ENCODE data around the gene KCNJ1. TPM values are rescaled to one million over a fixed set of nuclear protein-coding genes. Genes with fewer than 3 reads are reported as not detected.

Gene KCNJ1
- total and polyA plus RNA-seq, 2 donors (not counting 3 experiments of a cell fraction or from before 2014, with no cell fraction given), result not detected

- H2AFZ ChIP-seq (ENCODE audit: low read depth, low read length), result peak overlapping the region; percentile 36
- BruUV-seq (replicated peaks), result no TSS peak
- no peak overlapping the region for H3K4me2 ChIP-seq (ENCODE audit: insufficient read depth, low read length)
- H3K79me2 ChIP-seq (ENCODE audit: control insufficient read depth, insufficient read depth, low read length), result no peaks in the 10 kb centered on the region
- TF ChIP-seq POLR2A (IDR thresholded peaks at IDR 0.05; ENCODE audit: low read depth, low read length), result no peak
- no peaks in the 10 kb centered on the region for H3K27me3 ChIP-seq (ENCODE audit: control insufficient read depth in 2 of 2, insufficient read depth in 2 of 2, low read length in 2 of 2)
- FAIRE-seq, result peak; percentile 18
- no peaks in the 10 kb centered on the region for H3K36me3 ChIP-seq (ENCODE audit: control insufficient read depth in 2 of 2, extremely low read depth in 1 of 2, insufficient read depth in 2 of 2, low read length in 2 of 2)
- dilution Hi-C loops (cut with MboI; ENCODE audit: extremely low pct_ligation_motif_present, low sequenced_read_pairs) (no loop called here), intact Hi-C loops (cut with micrococcal nuclease) (loop anchor here (5.0 kb wide), 1 partner anchor 320 kb away; no protein-coding TSS in a partner anchor)
- H3K4me1 ChIP-seq (ENCODE audit: control insufficient read depth, extremely low read depth, insufficient read depth, low read length), result peaks cover 64% of the 10 kb centered on the region
- no peak overlapping the region for H3K9ac ChIP-seq (replicated peaks; ENCODE audit: extremely low read depth, insufficient read depth, low read length)
- H4K20me1 ChIP-seq (replicated peaks; ENCODE audit: control insufficient read depth, extremely low read depth, insufficient read depth, low read length), result no peaks in the 10 kb centered on the region
- ChIA-PET CTCF (interaction anchor here (0.7 to 2.2 kb wide), 8 partner anchors 11 to 670 kb away, joined by 3 to 7 read pairs (median 3); no protein-coding TSS in a partner anchor), POLR2A (no interaction called here)
- no peak overlapping the region for H3K4me3 ChIP-seq (replicated peaks in 1 of 3; ENCODE audit: insufficient read depth in 1 of 3, low read depth in 1 of 3, low read length in 3 of 3)
- no peaks in the 10 kb centered on the region for H3K9me3 ChIP-seq (replicated peaks; ENCODE audit: control insufficient read depth, insufficient read depth, low read length)
- no peak for DNase-seq (ENCODE audit: low read depth, low spot score)
- no peaks in the 10 kb centered on the region for H3K9me1 ChIP-seq (replicated peaks; ENCODE audit: control insufficient read depth, extremely low read depth, insufficient read depth, low read length)
- H3K27ac ChIP-seq (ENCODE audit: insufficient read depth, low read depth, low read length), result peak overlapping the region; percentile 74
Observed at GRCh38 chr11:128827191-128827893, 39.8 kb downstream of the KCNJ1 start.

- FAIRE-seq, result peak; percentile 65
- peak overlapping the region; percentile 58 for H3K27ac ChIP-seq (ENCODE audit: insufficient read depth, low read depth, low read length)
- POLR2A ChIA-PET, result interaction anchor here (0.6 kb wide), 1 partner anchor 82 kb away, joined by 7 read pairs; no protein-coding TSS in a partner anchor
Observed at GRCh38 chr11:128825050-128825784, 41.9 kb downstream of the KCNJ1 start.

More at GRCh38 chr11:128825050-128825784, 41.9 kb downstream of the KCNJ1 start:
- Histone ChIP-seq H3K9me1 (replicated peaks; ENCODE audit: control insufficient read depth, extremely low read depth, insufficient read depth, low read length) (no peaks in the 10 kb centered on the region), H3K4me2 (ENCODE audit: insufficient read depth, low read length) (no peak overlapping the region), H4K20me1 (replicated peaks; ENCODE audit: control insufficient read depth, extremely low read depth, insufficient read depth, low read length) (no peaks in the 10 kb centered on the region), H3K4me3 (replicated peaks in 1 of 3; ENCODE audit: insufficient read depth in 1 of 3, low read depth in 1 of 3, low read length in 3 of 3) (no peak overlapping the region), H3K79me2 (ENCODE audit: control insufficient read depth, insufficient read depth, low read length) (no peaks in the 10 kb centered on the region), H2AFZ (ENCODE audit: low read depth, low read length) (peak overlapping the region; percentile 65), H3K36me3 (ENCODE audit: control insufficient read depth in 2 of 2, extremely low read depth in 1 of 2, insufficient read depth in 2 of 2, low read length in 2 of 2) (no peaks in the 10 kb centered on the region), H3K9ac (replicated peaks; ENCODE audit: extremely low read depth, insufficient read depth, low read length) (no peak overlapping the region), H3K27me3 (ENCODE audit: control insufficient read depth in 2 of 2, insufficient read depth in 2 of 2, low read length in 2 of 2) (no peaks in the 10 kb centered on the region), H3K9me3 (replicated peaks; ENCODE audit: control insufficient read depth, insufficient read depth, low read length) (no peaks in the 10 kb centered on the region), H3K4me1 (ENCODE audit: control insufficient read depth, extremely low read depth, insufficient read depth, low read length) (peaks cover 44% of the 10 kb centered on the region)
- TF ChIP-seq POLR2A (IDR thresholded peaks at IDR 0.05; ENCODE audit: low read depth, low read length), result no peak
- TF ChIP-seq POLR2AphosphoS5 (IDR thresholded peaks at IDR 0.05; ENCODE audit: insufficient read depth, low read depth, low read length), result peak; percentile 38
- CTCF ChIA-PET, result interaction anchor here (1.3 to 1.7 kb wide), 4 partner anchors 23 to 668 kb away, joined by 3 to 5 read pairs (median 4); no protein-coding TSS in a partner anchor
- dilution Hi-C loops (cut with MboI; ENCODE audit: extremely low pct_ligation_motif_present, low sequenced_read_pairs), result no loop called here
- BruUV-seq (replicated peaks), result no TSS peak
- intact Hi-C loops (cut with micrococcal nuclease), result loop anchor here (1.0 to 5.0 kb wide), 2 partner anchors 11 to 318 kb away; no protein-coding TSS in a partner anchor
- DNase-seq (ENCODE audit: low read depth, low spot score), result peak; percentile 44
